PC-3 (cell line): Measurements from ENCODE around the gene ACAT2.

Experiments used
- EZH2 ChIP-seq: fragments of 300-600 bp; sonication (generic); IDR thresholded peaks from one replicate; pipeline ENCODE4 v1.6.1; 2017; ENCODE audit warnings: antibody characterized with exemption, mild to moderate bottlenecking, low read length; ENCODE audit not compliant: unreplicated experiment
- EZH2phosphoT487 ChIP-seq: fragments of 300-600 bp; sonication (generic); IDR thresholded peaks from 2 replicates; pipeline ENCODE4 v1.6.1; 2018; ENCODE audit warnings: mild to moderate bottlenecking, antibody characterized with exemption, low read length, borderline replicate concordance
- TF ChIP-seq, protein P1 (sequence below): fragments of 300-600 bp; sonication (generic); conservative IDR thresholded peaks from 2 replicates; pipeline ENCODE4 v1.5.1; 2017; ENCODE audit warnings: antibody characterized with exemption, low read depth, mild to moderate bottlenecking, low read length

DNA sequence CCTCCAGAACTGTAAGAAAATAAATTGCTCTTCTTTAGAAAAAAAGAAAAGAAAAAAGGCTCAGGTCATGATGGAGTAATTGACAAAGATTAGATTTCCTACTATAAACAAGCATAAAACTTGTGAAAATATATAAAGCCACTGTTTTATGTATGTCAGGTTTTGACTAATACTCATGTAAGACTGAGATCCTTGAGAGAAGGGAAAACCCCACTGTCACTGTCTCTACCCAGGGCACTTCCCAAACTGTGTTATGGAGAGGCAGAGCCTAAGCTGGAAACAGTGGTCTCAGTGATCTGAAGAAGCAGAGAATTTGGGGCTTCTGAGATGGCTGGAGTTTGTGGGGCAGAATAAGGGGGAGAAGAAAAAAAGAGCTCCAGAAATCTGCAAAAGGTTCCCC lies 7.6 kb downstream of the ACAT2 start:
- TF ChIP-seq, protein P1, sequence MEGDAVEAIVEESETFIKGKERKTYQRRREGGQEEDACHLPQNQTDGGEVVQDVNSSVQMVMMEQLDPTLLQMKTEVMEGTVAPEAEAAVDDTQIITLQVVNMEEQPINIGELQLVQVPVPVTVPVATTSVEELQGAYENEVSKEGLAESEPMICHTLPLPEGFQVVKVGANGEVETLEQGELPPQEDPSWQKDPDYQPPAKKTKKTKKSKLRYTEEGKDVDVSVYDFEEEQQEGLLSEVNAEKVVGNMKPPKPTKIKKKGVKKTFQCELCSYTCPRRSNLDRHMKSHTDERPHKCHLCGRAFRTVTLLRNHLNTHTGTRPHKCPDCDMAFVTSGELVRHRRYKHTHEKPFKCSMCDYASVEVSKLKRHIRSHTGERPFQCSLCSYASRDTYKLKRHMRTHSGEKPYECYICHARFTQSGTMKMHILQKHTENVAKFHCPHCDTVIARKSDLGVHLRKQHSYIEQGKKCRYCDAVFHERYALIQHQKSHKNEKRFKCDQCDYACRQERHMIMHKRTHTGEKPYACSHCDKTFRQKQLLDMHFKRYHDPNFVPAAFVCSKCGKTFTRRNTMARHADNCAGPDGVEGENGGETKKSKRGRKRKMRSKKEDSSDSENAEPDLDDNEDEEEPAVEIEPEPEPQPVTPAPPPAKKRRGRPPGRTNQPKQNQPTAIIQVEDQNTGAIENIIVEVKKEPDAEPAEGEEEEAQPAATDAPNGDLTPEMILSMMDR: no peak
- TF ChIP-seq EZH2 (no peak), EZH2phosphoT487 (no peak)
